Keratinocyte (primary cell): ENCODE results near the gene IL4R.

Source experiments
- EZH2 ChIP-seq: IDR thresholded peaks from one replicate; pipeline ENCODE4 v1.6.1; 2012; ENCODE audit warnings: inconsistent platforms, mild to moderate bottlenecking, low read length, moderate library complexity
- TF ChIP-seq, protein P1 (sequence below), 3 experiments: IDR thresholded peaks in 1 of 3; conservative IDR thresholded peaks in 1 of 3; optimal IDR thresholded peaks in 1 of 3; 2 replicates in 2 of 3; 3 replicates in 1 of 3; pipeline versions ENCODE3 to v1.5.1; 2011; ENCODE audit warnings: low read length in 3 of 3, mild to moderate bottlenecking in 3 of 3, moderate library complexity in 2 of 3, control low read depth in 1 of 3, inconsistent platforms in 1 of 3; ENCODE audit not compliant: insufficient read depth in 2 of 3; ENCODE audit errors: extremely low read depth in 1 of 3

DNA sequence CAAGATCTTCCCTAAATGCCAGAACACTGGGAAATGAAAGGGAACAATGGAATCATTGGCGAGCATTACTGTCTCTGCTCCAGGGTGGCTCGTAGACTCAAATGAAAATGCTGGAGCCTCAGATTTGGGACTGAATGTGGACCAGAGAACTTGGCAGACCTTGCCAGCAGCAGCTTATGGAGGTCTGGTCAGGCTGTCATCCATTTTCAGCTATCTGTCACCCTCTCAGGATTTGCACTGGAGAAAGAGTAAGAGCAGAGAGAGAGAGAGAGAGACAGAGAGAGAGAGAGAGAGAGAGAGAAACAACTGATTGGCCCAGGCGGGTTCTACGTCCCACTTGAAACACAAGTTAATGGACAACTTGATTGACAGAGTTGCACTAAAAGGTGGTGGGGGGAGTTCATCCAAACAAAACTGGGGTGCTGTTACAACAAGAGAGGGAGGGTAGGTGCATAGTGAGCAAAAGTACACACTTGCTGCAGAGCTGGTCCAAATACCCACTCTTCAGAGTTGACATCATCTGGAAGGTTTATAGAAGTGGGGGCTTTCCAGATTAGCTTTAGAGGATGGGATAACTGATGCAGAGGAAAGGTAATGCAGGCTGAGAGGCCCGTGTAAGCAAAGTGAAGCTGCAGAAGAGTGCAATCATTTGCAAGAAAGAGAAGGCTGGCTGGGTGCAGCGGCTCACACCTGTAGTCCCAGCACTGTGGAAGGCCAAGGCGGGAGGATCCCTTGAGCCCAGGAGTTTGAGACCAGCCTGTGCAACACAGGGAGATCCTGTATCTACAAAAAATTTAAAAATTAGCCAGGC is 28.7 kb upstream of the IL4R start:
- TF ChIP-seq, protein P1, sequence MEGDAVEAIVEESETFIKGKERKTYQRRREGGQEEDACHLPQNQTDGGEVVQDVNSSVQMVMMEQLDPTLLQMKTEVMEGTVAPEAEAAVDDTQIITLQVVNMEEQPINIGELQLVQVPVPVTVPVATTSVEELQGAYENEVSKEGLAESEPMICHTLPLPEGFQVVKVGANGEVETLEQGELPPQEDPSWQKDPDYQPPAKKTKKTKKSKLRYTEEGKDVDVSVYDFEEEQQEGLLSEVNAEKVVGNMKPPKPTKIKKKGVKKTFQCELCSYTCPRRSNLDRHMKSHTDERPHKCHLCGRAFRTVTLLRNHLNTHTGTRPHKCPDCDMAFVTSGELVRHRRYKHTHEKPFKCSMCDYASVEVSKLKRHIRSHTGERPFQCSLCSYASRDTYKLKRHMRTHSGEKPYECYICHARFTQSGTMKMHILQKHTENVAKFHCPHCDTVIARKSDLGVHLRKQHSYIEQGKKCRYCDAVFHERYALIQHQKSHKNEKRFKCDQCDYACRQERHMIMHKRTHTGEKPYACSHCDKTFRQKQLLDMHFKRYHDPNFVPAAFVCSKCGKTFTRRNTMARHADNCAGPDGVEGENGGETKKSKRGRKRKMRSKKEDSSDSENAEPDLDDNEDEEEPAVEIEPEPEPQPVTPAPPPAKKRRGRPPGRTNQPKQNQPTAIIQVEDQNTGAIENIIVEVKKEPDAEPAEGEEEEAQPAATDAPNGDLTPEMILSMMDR (optimal IDR thresholded peaks at IDR 0.05 in 1 of 3, IDR thresholded peaks at IDR 0.05 in 1 of 3, conservative IDR thresholded peaks at IDR 0.05 in 1 of 3; ENCODE audit: extremely low read depth in 1 of 3, insufficient read depth in 2 of 3, low read length in 3 of 3): no peak
- TF ChIP-seq EZH2: no peak
